OCI-LY3 (cell line): Measurements from ENCODE around the gene PHACTR3.

Experiments used
- CTCF ChIP-seq: fragments of 200-600, 300-600 bp; sonication (generic); IDR thresholded peaks from 2 replicates; pipeline ENCODE4 v1.5.1; 2014; ENCODE audit warnings: antibody characterized with exemption, low read length, low read depth
- EZH2phosphoT487 ChIP-seq: fragments of 200-600 bp; shearing (Covaris generic); IDR thresholded peaks from 2 replicates; pipeline ENCODE4 v1.6.1; 2018; ENCODE audit warnings: antibody characterized with exemption, mixed run types, low read depth

GRCh38 chr20:59733351-59733750, 129.0 kb downstream of the PHACTR3 start:
- TF ChIP-seq EZH2phosphoT487: no peak
- TF ChIP-seq CTCF: no peak
